NCI-H128 (cell line): ENCODE results near the gene FLAD1.
A peak's percentile ranks its signal among the peaks of the same experiment; 100 is the strongest.

Experiments used
- DNase-seq: peaks from one replicate; lab custom pipeline; 2025; ENCODE audit not compliant: unreplicated experiment; lab: John Stamatoyannopoulos, UW

The FLAD1 gene

GRCh38 chr1:155002464-155003226 is 19.5 kb downstream of the FLAD1 start, which contains the start of gene ZBTB7B:
ZBTB7B (plus strand) TSS chr1:155002802; CDS start chr1:155014661, 11,859 bp downstream.
- no peak for DNase-seq

GRCh38 chr1:155003227-155003765 is 20.2 kb downstream of the FLAD1 start:
- DNase-seq: peak; percentile 42

DNA sequence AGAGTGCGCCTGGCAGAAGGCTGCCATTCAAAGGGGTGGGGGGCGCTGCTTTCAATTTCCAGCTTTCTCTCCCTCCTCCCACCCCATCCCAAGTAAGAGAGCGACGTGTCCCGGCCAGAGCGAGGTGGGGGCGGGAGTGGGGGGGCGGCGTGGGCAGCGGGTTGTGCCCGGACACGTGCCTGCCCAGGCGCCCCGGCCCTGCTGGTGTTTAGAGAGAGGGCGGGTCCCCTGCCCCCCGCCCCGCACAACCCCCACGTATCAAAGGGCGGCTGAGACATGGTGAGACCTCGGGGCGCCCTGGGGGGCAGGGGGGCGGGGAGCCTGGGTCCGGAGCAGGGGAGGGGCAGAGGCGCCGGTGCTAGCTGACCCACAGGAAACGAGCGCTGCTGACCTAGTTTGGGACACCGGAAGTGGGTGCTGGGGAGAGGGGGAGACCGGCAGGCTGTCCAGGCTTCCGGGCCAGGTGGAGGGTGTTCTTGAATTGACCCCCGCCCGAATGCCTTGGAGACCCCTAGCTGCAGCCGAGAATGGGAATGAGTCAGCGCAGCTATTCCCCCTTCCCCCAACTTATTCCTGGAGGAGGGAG is 20.7 kb downstream of the FLAD1 start:
- DNase-seq: no peak

DNA sequence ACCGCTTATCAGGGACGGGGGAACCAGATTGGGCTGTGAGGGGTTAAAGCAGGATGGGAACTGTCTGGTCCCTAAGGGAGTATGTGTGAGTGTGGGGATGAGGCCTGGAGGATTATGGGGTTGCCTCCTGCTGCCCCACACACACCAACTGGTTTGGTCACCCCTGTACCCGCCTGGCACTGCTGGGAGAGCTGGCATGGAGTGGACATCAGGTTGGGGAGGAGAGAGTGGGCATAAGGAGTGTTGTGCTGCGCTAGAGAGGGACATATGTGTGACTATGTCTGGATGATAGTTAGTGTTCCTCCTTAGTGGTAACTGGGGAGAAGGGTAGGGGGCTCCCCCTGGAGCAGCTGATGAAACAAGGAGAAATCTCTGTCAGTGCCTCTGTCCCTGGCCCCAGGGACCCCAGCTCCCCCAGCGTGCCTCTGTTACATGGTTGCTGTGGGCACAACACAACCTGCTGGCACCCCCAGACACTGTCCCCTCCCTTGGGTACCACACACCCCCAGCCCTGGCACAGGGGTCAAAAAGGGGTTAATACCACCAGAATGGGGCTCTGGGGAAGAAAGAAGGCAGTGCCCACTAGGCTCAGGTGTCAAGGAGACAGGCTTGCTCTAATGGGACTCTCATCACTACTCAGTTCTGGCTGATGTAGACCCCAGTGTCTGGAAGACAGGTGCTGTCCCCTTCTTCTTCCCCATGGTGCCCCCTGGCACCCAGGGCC is 21.4 kb downstream of the FLAD1 start:
- no peak for DNase-seq

GRCh38 chr1:155005076-155006011 is 22.2 kb downstream of the FLAD1 start:
- DNase-seq: no peak

DNA sequence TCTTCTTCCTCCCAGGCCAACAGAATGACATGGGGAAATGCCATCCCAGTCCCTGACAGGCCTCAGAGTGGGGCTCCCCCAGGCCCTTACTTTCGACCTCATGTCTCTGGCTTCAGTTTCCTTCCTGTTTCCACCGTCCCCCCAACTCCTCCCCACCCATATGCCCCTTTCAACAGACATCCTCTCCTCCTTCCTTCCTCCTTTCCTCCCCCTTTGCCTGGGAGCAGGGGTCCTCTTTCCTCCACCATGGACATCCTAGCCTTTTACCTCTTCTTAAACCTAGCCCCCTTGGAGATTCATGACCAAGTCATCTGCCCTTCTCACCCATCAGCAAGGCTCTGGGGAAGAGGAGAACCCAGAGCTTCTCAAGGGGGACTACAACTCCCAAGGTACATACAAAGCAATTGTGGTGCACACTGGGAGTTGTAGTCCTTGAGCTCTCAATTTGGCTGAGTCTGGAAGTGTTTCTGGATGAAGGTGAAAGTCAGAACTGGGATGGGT is 23.5 kb downstream of the FLAD1 start:
- no peak for DNase-seq

GRCh38 chr1:155007251-155007828 is 24.2 kb downstream of the FLAD1 start:
- DNase-seq: no peak

- no peak for DNase-seq
These were observed 25.1 kb downstream of the FLAD1 start for GRCh38 chr1:155008015-155008941.

- DNase-seq: no peak
These were observed 26.1 kb downstream of the FLAD1 start for GRCh38 chr1:155009221-155009711.

DNA sequence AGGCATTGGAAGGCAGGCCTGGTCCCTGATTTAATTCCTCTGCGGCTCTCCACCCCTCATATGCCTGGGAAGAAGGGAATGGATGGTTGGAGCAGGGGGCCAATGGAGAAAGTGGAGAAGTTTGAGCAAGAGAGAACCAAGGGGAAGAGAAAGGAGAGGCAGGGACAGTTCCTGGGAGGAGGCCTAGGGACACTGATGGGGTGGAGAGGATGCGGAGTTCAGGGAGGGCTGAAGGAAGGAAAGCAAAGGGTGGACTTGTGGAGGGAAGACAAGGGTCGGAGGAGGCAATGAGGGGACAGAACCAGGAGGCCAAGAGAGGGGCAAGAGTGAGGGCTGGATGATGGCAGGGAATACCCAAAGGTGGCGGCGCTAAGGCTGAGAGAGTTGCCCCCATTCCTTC is 26.6 kb downstream of the FLAD1 start:
- no peak for DNase-seq

DNA sequence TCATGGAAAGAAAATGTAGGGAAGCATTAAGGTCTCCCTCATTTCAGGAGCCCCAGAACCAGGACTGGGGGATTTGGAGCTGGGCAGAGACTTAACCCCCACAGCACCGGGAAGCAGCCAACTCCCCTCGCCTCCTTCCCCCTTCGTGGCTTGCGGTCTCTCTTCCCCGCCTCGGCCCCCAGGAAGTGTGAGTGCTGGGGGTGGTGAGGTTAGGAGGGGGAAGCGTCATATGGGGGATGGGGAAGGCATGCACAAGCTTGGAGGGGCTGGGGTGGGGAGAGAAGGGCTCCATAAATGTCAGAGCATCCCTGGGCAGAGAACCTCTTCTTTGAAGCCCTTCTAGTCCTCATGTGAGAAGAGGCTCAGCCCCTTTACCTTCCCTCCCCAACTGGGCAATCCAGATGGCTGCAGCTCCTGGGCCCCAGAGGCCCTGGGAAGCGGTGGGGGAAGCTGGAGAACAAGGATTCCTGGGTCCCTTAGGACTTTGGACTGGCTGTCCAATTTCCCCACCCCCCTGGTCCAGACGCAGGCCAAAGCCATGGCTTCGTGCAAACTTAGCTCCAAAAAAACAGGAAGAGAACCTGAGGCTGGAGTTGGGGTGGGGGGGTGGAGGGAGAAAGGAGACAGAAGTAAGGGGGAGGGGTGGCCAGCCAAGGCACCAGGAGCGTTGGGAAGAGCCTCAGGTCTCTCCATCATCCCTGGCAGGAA is 27.2 kb downstream of the FLAD1 start:
- no peak for DNase-seq

GRCh38 chr1:155011004-155011416 is 27.9 kb downstream of the FLAD1 start:
- DNase-seq: no peak

- no peak for DNase-seq
These were observed 28.4 kb downstream of the FLAD1 start for GRCh38 chr1:155011437-155012025.

GRCh38 chr1:155012026-155012546 is 28.9 kb downstream of the FLAD1 start:
- peak; percentile 46 for DNase-seq

GRCh38 chr1:155012776-155013602 is 29.8 kb downstream of the FLAD1 start:
- DNase-seq: no peak

DNA sequence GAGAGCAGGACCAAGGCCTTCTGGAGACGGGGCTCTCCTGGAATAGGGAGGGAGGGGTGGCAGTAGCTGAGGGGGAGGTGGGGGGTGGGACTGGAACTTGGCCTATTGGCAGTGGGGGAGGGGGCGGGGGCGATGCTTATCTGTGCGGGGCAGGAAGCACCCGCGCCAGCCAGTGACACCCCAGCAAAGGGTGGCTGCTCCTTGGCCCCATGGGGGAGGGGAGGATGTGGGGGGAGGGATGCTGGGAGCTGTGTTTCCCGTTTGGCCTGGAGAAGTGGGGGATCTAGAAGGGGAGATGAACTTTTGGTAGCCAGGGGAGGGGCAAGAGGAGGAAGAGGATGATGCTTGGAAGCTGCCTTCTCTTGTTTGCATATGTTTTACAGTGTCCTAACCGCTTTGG is 30.5 kb downstream of the FLAD1 start:
- DNase-seq: no peak
